Islet precursor cell (in vitro differentiated cells): ENCODE results near the gene KXD1.
A peak's percentile ranks its signal among the peaks of the same experiment; 100 is the strongest.
"Not testable (repeated sequence)": the region's sequence is repeated elsewhere in the genome, so short reads cannot be mapped to it uniquely, and the experiment has no call there.

Source experiments
- DNase-seq: peaks from one replicate; pipeline ENCODE4 v3.0.0-alpha.2; 2018

The KXD1 gene, protein sequence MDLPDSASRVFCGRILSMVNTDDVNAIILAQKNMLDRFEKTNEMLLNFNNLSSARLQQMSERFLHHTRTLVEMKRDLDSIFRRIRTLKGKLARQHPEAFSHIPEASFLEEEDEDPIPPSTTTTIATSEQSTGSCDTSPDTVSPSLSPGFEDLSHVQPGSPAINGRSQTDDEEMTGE

DNA sequence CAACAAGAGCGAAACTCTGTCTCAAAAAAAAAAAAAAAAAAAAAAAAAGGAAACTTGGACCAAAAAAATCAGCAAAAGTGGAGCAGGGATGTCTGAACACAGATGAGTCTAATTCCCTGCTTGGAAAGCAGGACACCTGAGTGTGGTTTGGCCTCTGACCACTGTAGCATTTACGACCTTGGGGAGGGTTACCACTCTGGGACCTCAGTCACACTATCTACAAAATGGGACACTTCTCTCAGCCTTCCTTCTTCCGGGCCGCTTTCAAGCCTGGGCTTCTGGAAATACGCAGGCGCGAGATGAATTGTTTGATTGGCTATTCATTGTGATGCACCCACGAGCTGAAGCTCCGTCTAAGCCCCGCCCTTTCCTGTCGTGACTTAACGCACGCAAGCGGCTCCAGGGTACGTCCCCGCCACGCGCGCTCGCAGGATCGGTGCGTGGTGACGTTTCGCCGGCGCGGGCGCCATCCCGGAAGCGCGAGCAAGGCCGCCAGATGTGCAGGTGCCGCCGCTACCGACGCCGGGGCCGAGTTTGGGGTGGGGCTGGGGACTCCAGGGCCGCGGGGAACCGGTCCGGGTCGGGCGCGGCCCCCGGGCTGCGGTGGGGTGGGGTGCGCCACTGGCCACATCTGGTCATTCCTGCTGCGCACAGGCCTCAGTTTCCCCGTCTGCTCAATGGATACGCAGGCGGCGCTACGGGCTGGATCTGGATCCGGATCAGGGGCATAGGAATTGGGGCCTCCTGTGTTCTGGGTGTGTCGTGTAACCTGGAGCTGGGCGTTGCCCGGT is at the start of gene KXD1:
TSS of gene KXD1 (plus strand) at position 460 of the 791 bp plus-strand sequence. CDS start 4,187 bp downstream, outside the sequence.
- peak; percentile 96 for DNase-seq

DNA sequence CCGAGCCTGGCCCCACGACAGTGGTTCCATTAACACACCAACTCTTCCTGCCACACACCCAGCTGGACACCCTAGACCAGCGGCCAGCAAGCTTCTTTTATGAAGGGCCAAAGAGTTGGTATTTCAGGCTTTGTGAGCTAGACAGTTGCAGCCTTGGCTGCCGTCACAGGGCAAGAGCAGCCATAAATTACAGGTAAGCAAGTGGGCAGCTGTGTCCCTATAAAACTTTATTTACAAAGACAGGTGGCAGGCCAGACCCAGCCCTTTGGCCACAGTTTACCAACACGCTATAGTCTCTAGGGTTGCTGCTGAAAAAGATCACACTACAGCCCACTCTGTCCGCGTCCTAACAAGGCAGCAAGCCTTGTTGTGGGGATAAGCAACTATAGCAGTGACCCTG is 49.1 kb upstream of the KXD1 start:
- DNase-seq = no peak

DNA sequence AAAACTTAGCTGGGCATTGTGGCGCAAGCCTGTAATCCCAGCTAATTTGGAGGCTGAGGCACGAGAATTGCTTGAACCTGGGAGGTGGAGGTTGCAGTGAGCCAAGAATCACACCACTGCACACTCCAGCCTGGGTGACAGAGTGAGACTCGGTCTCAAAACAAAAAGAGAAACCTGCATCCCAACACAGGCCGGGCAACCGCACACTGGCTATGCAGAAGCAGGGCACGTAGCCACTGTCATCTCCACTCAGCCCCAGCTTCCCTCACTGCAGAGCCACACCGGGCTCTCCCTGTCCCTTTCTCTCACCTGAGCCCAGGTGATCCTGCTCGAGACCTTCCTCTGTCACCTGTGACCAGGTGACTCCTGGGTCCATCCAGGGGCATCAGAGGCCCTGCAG is 47.5 kb upstream of the KXD1 start:
- DNase-seq = no peak

DNA sequence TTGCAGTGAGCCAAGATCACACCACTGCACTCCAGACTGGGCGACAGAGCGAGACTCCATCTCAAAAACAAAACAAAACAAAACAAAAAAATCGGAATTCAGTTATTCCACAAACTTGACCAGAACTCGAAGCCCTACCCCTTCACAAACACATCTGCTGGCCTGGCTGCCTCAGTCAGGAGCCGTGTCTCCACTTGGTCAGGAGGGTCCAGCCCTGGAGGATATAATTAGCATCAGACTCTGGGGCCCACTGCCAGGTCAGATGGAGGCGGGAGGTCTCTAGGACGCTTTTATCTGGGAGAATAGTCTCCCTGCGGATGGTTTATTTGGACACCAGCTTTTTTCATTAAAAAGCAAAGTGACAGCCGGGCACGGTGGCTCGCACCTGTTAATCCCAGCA is 43.8 kb upstream of the KXD1 start:
- no peak for DNase-seq

DNA sequence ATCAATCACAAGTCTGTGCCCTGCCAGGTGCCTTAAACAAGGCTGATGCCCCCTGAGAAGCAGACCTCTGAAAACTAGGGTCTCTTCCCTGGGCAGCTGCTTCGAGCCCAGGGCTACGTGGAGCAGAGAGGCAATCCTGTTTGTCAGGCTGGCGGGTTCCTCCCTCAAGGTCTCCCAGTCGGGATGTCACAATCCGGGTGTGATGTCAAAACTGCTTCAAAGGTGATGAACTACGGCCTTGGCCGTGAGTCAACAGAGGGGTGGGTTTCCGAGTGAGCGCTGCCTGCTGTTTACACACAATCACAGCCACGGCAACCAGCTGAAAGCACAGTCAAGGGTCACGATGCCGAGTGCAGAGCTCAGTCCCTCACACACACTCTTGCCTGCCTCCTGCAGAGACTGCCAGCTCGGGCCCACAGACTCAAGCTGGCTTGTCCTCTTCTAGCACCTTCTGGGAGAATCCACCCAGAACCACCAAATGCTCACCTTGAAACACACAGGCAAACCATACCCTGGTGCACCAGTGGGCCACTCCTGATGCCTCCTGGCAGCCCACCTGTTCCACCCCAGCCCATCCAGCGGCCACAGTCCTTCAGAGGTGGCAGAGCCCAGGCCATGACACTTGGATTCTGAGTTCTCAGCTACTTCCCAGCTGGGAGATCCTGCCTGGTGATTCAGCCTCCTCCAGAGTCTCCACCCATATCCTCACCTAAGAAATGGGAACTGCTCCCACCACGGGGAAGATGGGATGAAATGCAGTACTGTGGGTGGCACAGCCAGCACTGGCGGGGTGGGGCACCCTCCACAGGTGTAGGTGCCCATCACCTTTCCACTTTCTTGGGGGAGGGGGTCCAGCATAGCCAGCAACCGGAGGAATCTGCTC is 42.6 kb upstream of the KXD1 start:
- peak; percentile 81 for DNase-seq

DNA sequence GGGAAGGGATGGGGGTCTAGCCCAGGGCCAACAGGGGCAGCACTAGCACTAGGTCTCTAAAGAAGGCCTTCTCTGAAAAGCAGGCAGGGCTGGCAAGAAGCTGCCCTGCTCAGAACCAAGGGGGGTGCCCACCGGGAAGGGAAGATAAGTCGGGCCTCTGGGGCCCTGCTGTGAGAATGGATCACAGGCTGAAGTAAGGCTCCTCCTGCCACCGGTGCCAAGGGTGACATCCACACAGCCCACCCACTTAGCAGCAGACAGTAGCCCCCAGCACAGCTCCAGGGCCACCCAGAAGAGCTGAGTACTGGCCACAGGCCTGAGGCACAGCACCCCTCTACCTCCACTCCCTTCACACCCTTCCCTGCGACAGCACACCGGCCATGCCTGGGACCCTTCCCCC is 41.7 kb upstream of the KXD1 start:
- no peak for DNase-seq

DNA sequence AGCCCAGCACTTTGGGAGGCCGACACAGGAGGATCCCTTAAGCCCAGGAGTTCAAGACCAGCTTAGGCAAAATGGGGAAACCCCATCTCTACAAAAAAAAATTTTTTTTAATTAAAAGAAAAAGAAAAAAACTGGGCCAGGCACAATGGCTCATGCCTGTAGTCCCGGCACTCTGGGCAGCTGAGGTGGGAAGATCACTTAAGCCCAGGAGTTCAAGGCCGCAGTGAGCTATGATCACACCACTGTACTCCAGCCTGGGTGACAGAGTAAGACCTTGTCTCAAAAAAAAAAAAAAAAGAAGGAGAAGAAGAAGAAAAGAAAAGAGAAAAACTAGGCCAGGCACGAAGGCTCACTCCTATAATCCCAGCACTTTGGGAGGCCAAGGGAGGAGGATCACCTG is 40.1 kb upstream of the KXD1 start:
- DNase-seq = no peak

DNA sequence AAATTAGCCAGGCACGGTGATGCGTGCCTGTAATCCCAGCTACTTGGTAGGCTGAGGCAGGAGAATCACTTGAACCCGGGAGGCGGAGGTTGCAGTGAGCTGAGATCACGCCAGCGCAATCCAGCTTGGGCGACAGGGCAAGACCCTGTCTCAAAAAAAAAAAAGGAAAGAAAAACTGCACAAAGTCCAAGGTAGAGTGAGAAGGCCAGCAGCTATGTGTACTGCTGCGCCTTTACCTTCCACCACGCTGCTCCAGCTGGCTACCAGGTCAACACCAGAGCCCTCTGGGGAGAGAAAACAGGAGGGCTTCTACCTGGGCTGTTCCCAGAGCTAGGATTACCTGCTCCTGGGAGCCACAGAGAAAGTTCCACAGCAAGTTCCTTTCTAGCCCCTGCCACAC is 39.0 kb upstream of the KXD1 start:
- no peak for DNase-seq

DNA sequence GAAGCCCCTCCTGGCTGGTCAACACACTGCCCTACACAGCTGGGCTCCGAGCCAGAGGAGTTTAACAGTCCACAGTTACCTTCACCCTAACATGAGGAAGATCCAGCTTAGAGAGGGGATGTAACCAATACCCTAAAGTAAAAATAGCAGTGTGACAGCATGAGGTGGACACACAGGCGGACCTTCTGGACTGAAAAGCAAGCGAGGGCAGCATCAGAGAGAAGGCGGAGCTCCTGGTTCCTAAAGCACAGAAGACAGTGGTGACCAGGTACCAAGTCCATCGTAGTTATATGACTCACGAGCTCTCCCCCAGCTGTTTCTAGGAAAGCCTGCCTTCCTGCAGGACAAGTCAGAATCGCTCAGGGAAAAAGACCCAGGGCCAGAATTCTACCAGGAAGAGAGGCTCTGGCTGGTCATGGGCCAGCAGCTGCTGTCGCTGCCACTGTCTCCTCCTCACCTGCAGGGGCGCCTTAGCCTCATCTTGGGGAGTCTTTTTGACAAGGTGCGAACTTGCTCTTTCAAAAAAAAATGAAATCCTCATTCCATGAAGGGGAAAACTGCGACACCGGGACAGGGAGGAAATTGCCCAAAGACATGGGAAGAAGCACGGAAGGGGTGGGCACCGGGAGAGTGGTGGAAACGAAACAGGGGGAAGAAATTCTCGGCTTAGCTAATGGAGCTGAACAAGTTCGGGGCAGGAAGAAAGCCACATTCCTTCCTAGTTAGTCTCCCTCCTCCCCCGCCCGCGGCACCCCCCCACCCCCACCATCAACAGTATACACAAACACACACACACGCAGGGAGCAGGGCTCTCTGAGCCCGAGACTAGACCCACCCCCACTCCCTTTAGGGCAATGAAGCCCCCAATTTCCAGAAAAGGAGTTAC is 37.5 kb upstream of the KXD1 start:
- DNase-seq = peak; percentile 95

DNA sequence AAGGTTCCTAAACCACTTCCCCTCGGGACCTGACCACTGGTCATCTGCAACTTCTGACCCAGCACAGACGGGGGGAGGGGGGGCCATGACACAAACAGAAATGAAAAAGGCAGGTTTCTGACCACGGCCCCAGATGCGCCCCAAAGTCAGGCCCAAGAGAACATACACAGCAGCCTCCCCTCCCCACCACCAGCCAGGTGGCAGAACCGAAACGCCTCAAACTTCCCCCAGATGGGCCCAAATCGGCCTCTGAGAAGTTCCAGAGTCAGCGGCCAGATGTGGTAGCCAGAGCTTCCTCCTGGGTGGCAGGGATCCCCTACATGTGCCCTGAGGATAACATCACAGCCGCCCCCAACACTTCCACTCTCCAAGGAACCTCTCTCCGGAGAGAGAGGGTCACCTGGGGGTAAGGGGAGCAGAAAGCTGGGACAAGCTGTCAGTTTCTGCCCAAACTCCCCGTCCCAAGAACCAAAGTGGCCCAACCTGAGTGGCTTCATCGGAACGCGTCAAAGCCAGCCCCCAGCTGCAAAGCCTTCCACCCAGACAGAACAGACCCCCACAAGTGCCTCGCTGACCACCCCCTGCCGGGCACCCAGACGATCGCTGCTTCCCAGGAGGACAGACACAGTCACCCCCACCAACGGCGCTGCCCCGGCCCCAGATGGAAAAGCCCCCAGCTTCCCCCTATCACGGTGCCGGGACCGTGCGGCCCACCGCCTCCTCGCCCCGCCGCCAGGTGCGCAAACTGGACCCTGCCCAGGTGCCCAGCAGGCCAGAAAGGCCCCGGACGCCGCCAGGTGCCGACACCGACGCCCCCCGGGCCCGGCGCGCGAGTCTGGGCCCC is 36.6 kb upstream of the KXD1 start:
- peak; percentile 70 for DNase-seq

DNA sequence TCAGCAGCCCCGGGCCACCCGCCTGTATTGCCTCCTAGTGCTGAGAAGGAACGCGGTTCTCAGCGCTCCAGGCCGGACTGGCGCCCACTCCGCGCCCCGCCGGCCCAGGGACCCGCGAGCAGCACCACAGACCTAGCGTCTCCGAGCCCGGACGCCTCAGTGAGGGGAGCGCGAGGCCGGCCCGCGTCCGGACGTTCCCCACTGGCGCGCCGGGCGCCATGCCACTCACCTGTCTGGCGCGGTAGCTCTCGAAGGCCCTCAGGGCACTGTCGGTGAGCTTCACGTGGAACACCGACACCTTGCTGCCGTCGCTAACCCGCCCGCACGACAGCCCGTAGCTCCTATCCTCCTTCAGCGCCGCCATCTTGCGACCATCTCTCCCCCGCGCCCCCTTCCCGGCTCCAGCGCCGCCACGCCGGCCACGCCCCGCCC is 36.0 kb upstream of the KXD1 start, which contains the start of gene ELL:
TSS of gene ELL (minus strand) at position 379 of the 432 bp plus-strand sequence. CDS start at position 364, 15 bp downstream.
- DNase-seq = no peak

DNA sequence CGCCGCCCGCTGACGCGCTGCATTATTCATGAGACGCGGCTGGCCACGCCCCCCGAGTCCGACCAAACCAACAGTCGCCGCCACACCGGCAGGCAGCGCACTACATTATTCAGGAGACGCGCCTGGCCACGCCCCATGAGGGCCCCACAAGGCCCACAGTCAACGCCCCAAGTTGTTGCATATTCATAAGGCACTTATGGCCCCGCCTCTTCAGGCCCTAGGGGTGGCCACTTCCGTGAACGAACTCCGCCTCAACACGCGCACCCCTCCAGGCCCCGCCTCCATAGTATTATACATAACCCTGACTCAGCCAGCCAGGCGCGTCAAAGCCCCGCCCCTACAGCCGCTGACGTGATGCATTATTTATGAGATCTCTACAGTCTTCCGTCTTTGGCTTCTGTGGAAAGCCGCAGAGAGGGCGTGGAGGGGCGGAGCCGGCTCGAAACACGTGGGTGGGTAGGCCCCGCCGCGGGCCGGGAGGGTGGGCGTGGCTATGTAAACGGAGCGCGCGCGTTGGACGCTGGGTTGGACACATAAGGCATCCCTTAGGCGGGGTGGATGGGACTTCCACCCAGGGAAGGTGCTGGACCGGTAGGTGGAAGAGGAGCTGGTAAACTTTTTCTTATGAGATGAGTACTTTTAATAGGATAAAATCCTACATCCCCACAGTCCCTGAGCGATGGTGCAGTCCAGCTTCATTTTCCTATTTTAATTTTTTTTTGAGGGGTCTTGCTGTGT is 35.4 kb upstream of the KXD1 start:
- DNase-seq = peak; percentile 100

DNA sequence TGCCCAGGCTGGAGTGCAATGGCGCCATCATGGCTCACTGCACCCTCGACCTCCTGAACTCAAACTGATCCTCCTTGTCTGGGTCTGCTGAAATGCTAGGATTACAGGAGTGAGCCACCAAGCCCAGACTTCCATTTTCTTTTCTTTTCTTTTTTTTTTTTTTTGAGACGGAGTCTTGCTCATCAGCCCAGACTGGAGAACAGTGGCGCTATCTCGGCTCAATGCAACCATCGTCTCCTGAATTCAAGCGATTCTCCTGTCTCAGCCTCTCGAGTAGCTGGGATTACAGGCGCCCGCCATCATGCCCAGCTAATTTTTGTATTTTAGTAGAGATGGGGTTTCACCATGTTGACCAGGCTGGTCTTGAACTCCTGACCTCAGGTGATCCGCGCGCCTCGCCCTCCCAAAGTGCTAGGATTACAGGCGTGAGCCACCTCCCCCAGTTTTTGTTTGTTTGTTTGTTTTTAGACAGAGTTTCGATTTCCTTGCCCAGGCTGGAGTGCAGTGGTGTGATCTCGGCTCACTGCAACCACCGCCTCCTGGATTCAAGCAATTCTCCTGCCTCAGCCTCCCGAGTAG is 34.7 kb upstream of the KXD1 start:
- DNase-seq = not testable (repeated sequence)

DNA sequence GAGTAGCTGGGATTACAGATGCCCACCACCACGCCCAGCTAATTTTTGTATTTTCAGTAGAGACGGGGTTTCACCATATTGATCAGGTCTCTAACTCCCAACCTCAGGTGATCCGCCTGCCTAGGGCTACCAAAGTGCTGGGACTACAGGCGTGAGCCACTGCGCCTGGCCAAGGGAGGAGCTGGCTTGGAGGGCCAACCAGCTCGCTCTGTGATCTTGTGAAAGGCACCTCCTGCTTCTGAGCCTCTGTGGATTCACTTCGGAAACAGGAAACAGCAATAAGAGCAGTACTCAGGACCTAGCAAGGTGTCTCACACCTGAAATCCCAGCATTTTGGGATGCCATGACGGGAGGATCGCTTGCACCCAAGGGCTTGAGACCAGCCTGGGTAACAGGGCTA is 33.8 kb upstream of the KXD1 start:
- peak; percentile 79 for DNase-seq

DNA sequence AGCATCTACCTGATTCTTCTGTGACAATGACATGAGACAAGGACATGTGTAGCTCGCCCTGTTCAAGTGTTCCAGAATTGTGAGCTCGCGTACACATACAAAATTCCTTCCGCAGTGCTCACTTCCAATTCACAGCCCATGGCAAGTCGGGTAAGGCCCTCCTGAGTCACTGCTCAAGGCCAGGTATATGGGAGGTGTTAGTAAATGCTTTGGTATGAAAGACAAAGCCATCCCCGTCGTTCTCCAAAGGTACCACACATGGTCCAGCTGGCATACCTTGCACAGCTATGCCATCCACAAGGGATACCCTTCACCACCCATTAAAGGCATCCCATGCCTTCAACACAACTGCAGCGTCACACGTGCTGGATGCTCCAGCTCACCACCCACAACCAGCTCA is 31.4 kb upstream of the KXD1 start:
- DNase-seq = peak; percentile 66

DNA sequence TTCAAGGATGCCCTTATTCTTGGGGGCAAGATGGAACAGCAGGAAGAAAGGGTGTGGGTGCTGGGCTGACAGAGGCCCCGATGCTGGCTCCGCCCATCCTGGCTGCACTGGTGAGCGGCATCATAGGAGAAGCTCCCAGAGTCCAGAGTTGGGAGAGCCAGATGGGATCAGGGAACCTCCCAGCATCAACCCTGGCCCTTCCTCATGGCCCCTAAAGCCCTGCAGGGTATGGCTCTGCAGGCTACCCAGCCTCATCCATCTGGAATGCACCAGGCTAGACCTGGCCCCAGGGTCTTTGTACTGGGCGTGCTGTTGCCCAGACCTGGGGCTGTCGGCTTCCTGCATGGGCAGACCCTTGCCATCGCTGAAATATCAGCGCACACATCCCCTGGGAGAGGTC is 27.9 kb upstream of the KXD1 start:
- peak; percentile 74 for DNase-seq

DNA sequence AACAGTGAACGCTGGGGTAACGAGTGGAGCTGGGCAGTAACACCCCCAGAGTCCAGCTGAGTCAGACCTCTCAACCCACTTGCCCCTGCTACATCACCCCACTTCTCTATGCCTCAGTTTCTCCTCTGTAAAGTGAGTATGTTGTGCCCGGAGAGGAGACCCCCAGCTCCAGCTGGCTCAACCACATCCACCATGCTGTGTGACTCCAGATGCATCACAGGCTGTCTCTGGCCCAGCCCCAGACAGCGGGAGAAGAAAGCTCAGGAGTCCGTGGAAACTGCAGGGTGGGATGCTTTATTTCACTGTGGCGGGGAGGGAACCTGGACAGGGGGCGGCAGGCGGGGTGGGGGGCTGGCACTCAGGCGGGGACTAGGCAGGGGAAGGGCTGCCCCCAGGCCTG is 26.2 kb upstream of the KXD1 start:
- DNase-seq = no peak

DNA sequence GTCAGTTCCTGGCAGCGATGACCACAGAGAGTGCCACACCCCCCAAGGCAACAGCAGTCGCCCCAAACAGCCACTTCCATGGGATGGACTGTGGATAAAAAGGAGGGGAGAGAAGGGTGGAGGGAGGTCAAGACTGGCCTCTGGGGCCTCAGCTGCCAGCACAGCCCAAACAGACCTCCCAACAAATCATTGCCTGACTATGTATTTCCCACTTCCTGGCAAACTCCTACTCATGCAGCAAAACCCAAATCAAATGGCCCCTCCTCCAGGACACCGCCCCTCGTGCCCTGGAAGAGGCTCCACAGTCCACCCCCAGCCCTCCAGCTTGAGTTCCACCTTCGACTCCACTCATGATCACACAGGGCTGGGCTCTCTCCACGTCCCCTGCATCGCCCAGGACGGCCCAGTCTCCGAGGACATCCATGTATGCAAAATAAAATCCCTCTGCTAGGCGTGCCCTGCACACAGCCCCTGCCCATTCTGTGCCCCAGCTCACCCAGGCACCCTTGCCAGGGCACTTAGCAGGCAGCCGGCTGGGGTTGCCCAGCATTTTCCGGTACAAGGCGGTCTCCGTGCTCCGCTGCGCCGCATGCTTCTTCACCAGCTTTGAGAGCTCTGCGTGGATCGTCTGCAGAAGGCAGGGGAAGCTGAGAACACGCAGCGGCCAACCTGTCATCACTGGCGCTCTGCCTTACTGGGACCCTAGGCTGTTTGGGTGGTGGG is 25.3 kb upstream of the KXD1 start:
- DNase-seq = no peak

DNA sequence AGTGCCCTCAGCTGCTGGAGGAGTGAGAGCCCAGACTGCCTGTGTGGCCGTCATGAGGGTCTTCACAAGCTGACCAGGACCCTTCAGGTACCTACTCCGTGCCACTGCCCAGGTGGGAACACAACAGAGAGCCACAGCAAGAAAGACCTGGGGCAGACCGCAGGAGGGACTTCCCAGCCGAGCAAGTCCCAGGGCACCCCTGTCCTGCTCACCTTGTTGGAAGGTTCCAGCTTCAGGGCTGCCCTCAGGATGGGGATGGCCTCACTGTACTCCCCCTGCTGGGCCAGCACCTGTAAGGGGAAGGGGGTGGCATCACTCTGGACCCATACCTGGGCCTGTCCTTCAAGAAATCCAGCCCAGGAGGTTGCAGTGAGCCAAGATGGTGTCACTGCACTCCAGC is 24.6 kb upstream of the KXD1 start:
- no peak for DNase-seq

DNA sequence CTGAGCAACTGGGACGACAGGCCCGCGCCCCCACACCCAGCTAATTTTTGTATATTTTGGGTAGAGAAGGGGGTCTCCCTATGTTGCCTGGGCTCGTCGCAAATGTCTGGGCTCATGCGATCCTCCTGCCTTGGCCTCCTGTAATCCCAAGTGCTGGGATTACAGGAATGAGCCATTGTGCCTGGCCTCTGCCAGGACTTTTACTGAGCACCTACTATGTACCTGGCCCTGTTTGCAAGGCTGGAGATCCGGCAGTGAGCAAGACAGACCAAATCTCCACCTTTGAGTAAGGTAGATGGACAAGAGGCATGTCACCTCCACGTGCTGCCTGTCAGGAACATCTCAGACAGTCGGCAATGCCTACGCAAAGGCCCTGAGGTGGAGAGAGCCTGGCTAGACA is 21.2 kb upstream of the KXD1 start:
- DNase-seq = no peak
